Hepatocyte (in vitro differentiated cells): ENCODE data around the gene SP1. TPM values are rescaled to one million over a fixed set of nuclear protein-coding genes. Genes with fewer than 3 reads are reported as not detected.
A peak's percentile ranks its signal among the peaks of the same experiment; 100 is the strongest.

Source experiments
- DNase-seq: peaks from one replicate; pipeline ENCODE4 v3.0.0-alpha.2; 2016; ENCODE audit warnings: low spot score
- H2AFZ ChIP-seq: fragments of 200-600 bp; sonication (generic); 2 replicates; pipeline ENCODE4 v1.6.0; 2016; ENCODE audit warnings: antibody characterized with exemption, mild to moderate bottlenecking
- H3K27ac ChIP-seq: fragments of 200-600 bp; sonication (generic); 2 replicates; pipeline ENCODE4 v1.5.1; 2016; ENCODE audit warnings: mild to moderate bottlenecking
- H3K27me3 ChIP-seq: fragments of 200-600 bp; sonication (generic); 2 replicates; pipeline ENCODE4 v1.6.1; 2016
- H3K36me3 ChIP-seq: fragments of 200-600 bp; sonication (generic); replicated peaks from 2 replicates; pipeline ENCODE4 v1.5.1; 2016; ENCODE audit warnings: low read depth; ENCODE audit not compliant: insufficient read depth
- H3K4me1 ChIP-seq: fragments of 200-600 bp; sonication (generic); 2 replicates; pipeline ENCODE4 v1.5.1; 2016; ENCODE audit warnings: mild to moderate bottlenecking, moderate library complexity; ENCODE audit not compliant: insufficient read depth
- H3K4me2 ChIP-seq: fragments of 200-600 bp; sonication (generic); 2 replicates; pipeline ENCODE4 v1.6.0; 2016
- H3K4me3 ChIP-seq: fragments of 200-600 bp; sonication (generic); 2 replicates; pipeline ENCODE4 v1.5.1; 2016; ENCODE audit warnings: mild to moderate bottlenecking
- H3K79me2 ChIP-seq: fragments of 200-600 bp; sonication (generic); 2 replicates; pipeline ENCODE4 v1.6.0; 2017; ENCODE audit warnings: mild to moderate bottlenecking
- H3K9me2 ChIP-seq: fragments of 200-600 bp; sonication (generic); replicated peaks from 2 replicates; pipeline ENCODE4 v1.6.0; 2017; ENCODE audit warnings: mild to moderate bottlenecking; ENCODE audit not compliant: insufficient read depth
- H3K9me3 ChIP-seq: fragments of 200-600 bp; sonication (generic); 2 replicates; pipeline ENCODE4 v1.5.1; 2016; ENCODE audit warnings: low read depth, mild to moderate bottlenecking
- H4K20me1 ChIP-seq: fragments of 200-600 bp; sonication (generic); 2 replicates; pipeline ENCODE4 v1.6.0; 2016; ENCODE audit warnings: mild to moderate bottlenecking; ENCODE audit not compliant: insufficient read depth, poor library complexity, severe bottlenecking
- CTCF ChIP-seq: fragments of 200-600 bp; sonication (generic); IDR thresholded peaks from 2 replicates; pipeline ENCODE4 v1.5.1; 2016; ENCODE audit warnings: antibody characterized with exemption, mild to moderate bottlenecking; ENCODE audit not compliant: poor library complexity
- EZH2 ChIP-seq: fragments of 200-600 bp; sonication (generic); IDR thresholded peaks from 2 replicates; pipeline ENCODE4 v1.6.1; 2016; ENCODE audit warnings: antibody characterized with exemption, mild to moderate bottlenecking, borderline replicate concordance
- EZH2phosphoT487 ChIP-seq: fragments of 200-600 bp; sonication (generic); IDR thresholded peaks from one replicate; pipeline ENCODE4 v1.6.1; 2018; ENCODE audit warnings: antibody characterized with exemption, mild to moderate bottlenecking, low read depth, moderate library complexity; ENCODE audit not compliant: unreplicated experiment, severe bottlenecking
- WGBS: methylation state at CpG from one replicate; pipeline ENCODE4 v1.1.6; 2016; ENCODE audit warnings: low lambda C conversion rate; ENCODE audit errors: missing lambda C conversion rate; 5-methylcytosine and 5-hydroxymethylcytosine counted together
- polyA plus RNA-seq: library from polyadenylated mRNA; unstranded; fragments of >200 nt; fragmentation: Nextera tagmentation; extraction: Ambion mirVana; gene quantifications from 2 replicates; pipeline ENCODE4 v1.2.1, GENCODE V29; 2016
- total RNA-seq: library from RNA; depleted of rRNA; stranded (reverse); fragments of >200 nt; gene quantifications from 2 replicates; pipeline ENCODE4 v1.2.3, GENCODE V29; 2014

Gene SP1
- total and polyA plus RNA-seq, 2 experiments from 2014 or later: 12.8 to 48.0 TPM

- H4K20me1 ChIP-seq: peaks cover 15% of the 10 kb centered on the region
- no peaks in the 10 kb centered on the region for H3K9me2 ChIP-seq
- H3K79me2 ChIP-seq: peaks cover 29% of the 10 kb centered on the region
- peaks cover 28% of the 10 kb centered on the region for H3K4me1 ChIP-seq
- no peak for TF ChIP-seq CTCF
- TF ChIP-seq EZH2phosphoT487: no peak
- no peak for TF ChIP-seq EZH2
- DNase-seq: peak; percentile 44
- H3K27ac ChIP-seq: peak overlapping the region; percentile 90
- H3K27me3 ChIP-seq: no peaks in the 10 kb centered on the region
- H2AFZ ChIP-seq: peak overlapping the region; percentile 37
- peak overlapping the region; percentile 71 for H3K4me2 ChIP-seq
- 22% methylated on average over 23 of the region's 23 CpGs for WGBS
- H3K9me3 ChIP-seq: no peaks in the 10 kb centered on the region
- no peak overlapping the region for H3K4me3 ChIP-seq
- no peaks in the 10 kb centered on the region for H3K36me3 ChIP-seq
These were observed 1.1 kb upstream of the SP1 start for GRCh38 chr12:53378724-53379388.

GRCh38 chr12:53379389-53380103 lies 430 bp upstream of the SP1 start:
- no peak for TF ChIP-seq CTCF
- no peak for TF ChIP-seq EZH2
- no peak for TF ChIP-seq EZH2phosphoT487
- no peaks in the 10 kb centered on the region for H3K9me3 ChIP-seq
- H2AFZ ChIP-seq: peak overlapping the region; percentile 37
- peaks cover 29% of the 10 kb centered on the region for H3K4me1 ChIP-seq
- H3K4me3 ChIP-seq: no peak overlapping the region
- peak overlapping the region; percentile 71 for H3K4me2 ChIP-seq
- peaks cover 36% of the 10 kb centered on the region for H3K79me2 ChIP-seq
- no peaks in the 10 kb centered on the region for H3K27me3 ChIP-seq
- H4K20me1 ChIP-seq: peaks cover 16% of the 10 kb centered on the region
- H3K9me2 ChIP-seq: no peaks in the 10 kb centered on the region
- 1% methylated on average over 28 of the region's 29 CpGs for WGBS
- peak; percentile 99 for DNase-seq
- H3K36me3 ChIP-seq: no peaks in the 10 kb centered on the region
- peak overlapping the region; percentile 90 for H3K27ac ChIP-seq

GRCh38 chr12:53380794-53381730 lies 1.1 kb downstream of the SP1 start:
- Histone ChIP-seq H3K9me3 (no peaks in the 10 kb centered on the region), H3K27me3 (no peaks in the 10 kb centered on the region), H3K4me2 (peak overlapping the region; percentile 89), H3K9me2 (no peaks in the 10 kb centered on the region), H4K20me1 (peaks cover 31% of the 10 kb centered on the region), H3K79me2 (peaks cover 51% of the 10 kb centered on the region), H3K27ac (peak overlapping the region; percentile 96), H2AFZ (no peak overlapping the region), H3K4me1 (peaks cover 43% of the 10 kb centered on the region), H3K36me3 (no peaks in the 10 kb centered on the region), H3K4me3 (peak overlapping the region; percentile 16)
- no peak for DNase-seq
- TF ChIP-seq CTCF (no peak), EZH2 (no peak), EZH2phosphoT487 (no peak)
- 11% methylated on average over 20 of the region's 21 CpGs for WGBS
